Suprapubic skin (tissue), 4 donors: ENCODE results near the gene LMOD1. TPM values are rescaled to one million over a fixed set of nuclear protein-coding genes. Genes with fewer than 3 reads are reported as not detected.
"Not testable (repeated sequence)": the region's sequence is repeated elsewhere in the genome, so short reads cannot be mapped to it uniquely, and the experiment has no call there.

ENCODE experiments used
- DNase-seq, 2 donors: peaks; one replicate each; pipeline ENCODE4 v3.0.0-alpha.2; 2019; ENCODE audit warnings: low spot score in 2 of 2
- H3K27ac ChIP-seq: fragments of 200-600 bp; sonication (generic); one replicate; pipeline ENCODE4 v1.5.1; 2019
- H3K27me3 ChIP-seq: fragments of 200-600 bp; sonication (generic); one replicate; pipeline ENCODE4 v1.5.1; 2019
- H3K36me3 ChIP-seq: fragments of 200-600 bp; sonication (generic); one replicate; pipeline ENCODE4 v1.5.1; 2019
- H3K4me1 ChIP-seq: fragments of 200-600 bp; sonication (generic); one replicate; pipeline ENCODE4 v1.5.1; 2019
- H3K4me3 ChIP-seq: fragments of 200-600 bp; sonication (generic); one replicate; pipeline ENCODE4 v1.5.1; 2019; ENCODE audit warnings: mild to moderate bottlenecking
- H3K9me3 ChIP-seq: fragments of 200-600 bp; sonication (generic); one replicate; pipeline ENCODE4 v1.5.1; 2019
- CTCF ChIP-seq, 2 donors: fragments of 200-600 bp in 1 of 2; fragments of 450-650 bp in 1 of 2; sonication (generic) in 1 of 2; IDR thresholded peaks; one replicate each; pipeline ENCODE4 v1.5.1; 2016 to 2019; ENCODE audit warnings: antibody characterized with exemption in 2 of 2, mild to moderate bottlenecking in 1 of 2, moderate library complexity in 1 of 2
- EP300 ChIP-seq: sonication (generic); formaldehyde crosslinking; IDR thresholded peaks from one replicate; pipeline ENCODE4 v1.6.1; 2017; ENCODE audit warnings: antibody characterized with exemption
- POLR2A ChIP-seq, 2 donors: fragments of 450-650 bp; IDR thresholded peaks; one replicate each; pipeline ENCODE4 v1.6.1; 2017; ENCODE audit warnings: antibody characterized with exemption in 2 of 2, mild to moderate bottlenecking in 2 of 2, moderate library complexity in 2 of 2
- POLR2AphosphoS5 ChIP-seq, 3 donors: sonication (generic); formaldehyde crosslinking; IDR thresholded peaks; one replicate each; pipeline ENCODE4 v1.6.1; 2017; ENCODE audit warnings: antibody characterized with exemption in 3 of 3
- WGBS: methylation state at CpG from one replicate; pipeline ENCODE4 v1.1.5; 2018; 5-methylcytosine and 5-hydroxymethylcytosine counted together
- total RNA-seq, 4 donors: library from RNA; depleted of rRNA; stranded (reverse); fragments of >200 nt; gene quantifications; one replicate each; pipeline ENCODE4 v1.1.0, GENCODE V29; 2016

LMOD1 gene
- total RNA-seq, 4 donors from 2014 or later: 13.0 to 29.9 (median 18.1) TPM

GRCh38 chr1:201903135-201903534, 43.2 kb downstream of the LMOD1 start:
- Histone ChIP-seq H3K27me3 (no peaks in the 10 kb centered on the region), H3K27ac (peak overlapping the region; percentile 74), H3K4me1 (peaks cover 28% of the 10 kb centered on the region), H3K9me3 (no peaks in the 10 kb centered on the region), H3K36me3 (no peaks in the 10 kb centered on the region), H3K4me3 (no peak overlapping the region)
- DNase-seq: no peak
- WGBS: 64% methylated on average over 5 of the region's 5 CpGs
- TF ChIP-seq EP300: no peak
- no peak for TF ChIP-seq CTCF (IDR thresholded peaks at IDR 0.05)
- no peak for TF ChIP-seq POLR2AphosphoS5 (IDR thresholded peaks at IDR 0.05)
- TF ChIP-seq POLR2A (IDR thresholded peaks at IDR 0.05): no peak

- H3K27ac ChIP-seq: peak overlapping the region; percentile 74
- DNase-seq: no peak
- H3K36me3 ChIP-seq: no peaks in the 10 kb centered on the region
- TF ChIP-seq POLR2AphosphoS5 (IDR thresholded peaks at IDR 0.05): no peak
- no peak for TF ChIP-seq CTCF (IDR thresholded peaks at IDR 0.05)
- TF ChIP-seq POLR2A (IDR thresholded peaks at IDR 0.05): no peak
- TF ChIP-seq EP300: no peak
- H3K27me3 ChIP-seq: no peaks in the 10 kb centered on the region
- peaks cover 28% of the 10 kb centered on the region for H3K4me1 ChIP-seq
- WGBS: 59% methylated on average over 3 of the region's 3 CpGs
- H3K4me3 ChIP-seq: no peak overlapping the region
- H3K9me3 ChIP-seq: no peaks in the 10 kb centered on the region
Measured at GRCh38 chr1:201902198-201902597, 44.1 kb downstream of the LMOD1 start.

GRCh38 chr1:201901036-201901435, 45.3 kb downstream of the LMOD1 start:
- not testable (repeated sequence) for H3K36me3 ChIP-seq, H3K27ac ChIP-seq, H3K9me3 ChIP-seq, H3K4me3 ChIP-seq, DNase-seq, H3K27me3 ChIP-seq
- 80% methylated on average over 6 of the region's 6 CpGs for whole genome bisulfite sequencing
- peaks cover 29% of the 10 kb centered on the region for H3K4me1 ChIP-seq

GRCh38 chr1:201900476-201900875, 45.9 kb downstream of the LMOD1 start:
- H3K4me1 ChIP-seq: peaks cover 28% of the 10 kb centered on the region
- 65% methylated on average over 5 of the region's 5 CpGs for whole genome bisulfite sequencing
- DNase-seq: no peak
- no peaks in the 10 kb centered on the region for H3K36me3 ChIP-seq
- no peaks in the 10 kb centered on the region for H3K9me3 ChIP-seq
- no peak for TF ChIP-seq POLR2A (IDR thresholded peaks at IDR 0.05)
- no peak for TF ChIP-seq CTCF (IDR thresholded peaks at IDR 0.05)
- TF ChIP-seq POLR2AphosphoS5 (IDR thresholded peaks at IDR 0.05): no peak
- TF ChIP-seq EP300: no peak
- H3K4me3 ChIP-seq: no peak overlapping the region
- H3K27ac ChIP-seq: no peak overlapping the region
- no peaks in the 10 kb centered on the region for H3K27me3 ChIP-seq

GRCh38 chr1:201899683-201900429, 46.5 kb downstream of the LMOD1 start:
- Histone ChIP-seq H3K4me1 (peaks cover 22% of the 10 kb centered on the region), H3K27ac (no peak overlapping the region), H3K9me3 (no peaks in the 10 kb centered on the region), H3K36me3 (no peaks in the 10 kb centered on the region), H3K27me3 (no peaks in the 10 kb centered on the region), H3K4me3 (no peak overlapping the region)
- DNase-seq: no peak
- WGBS: 94% methylated on average over 20 of the region's 20 CpGs
- no peak for TF ChIP-seq CTCF (IDR thresholded peaks at IDR 0.05)
- no peak for TF ChIP-seq POLR2A (IDR thresholded peaks at IDR 0.05)
- no peak for TF ChIP-seq EP300
- TF ChIP-seq POLR2AphosphoS5 (IDR thresholded peaks at IDR 0.05): no peak
